WTC11 (cell line): ENCODE data around the gene DNAH14.
"Not testable (repeated sequence)": the region's sequence is repeated elsewhere in the genome, so short reads cannot be mapped to it uniquely, and the experiment has no call there.

Experiments used
- CREB1 ChIP-seq: sonication (generic); formaldehyde crosslinking; IDR thresholded peaks from 2 replicates; pipeline ENCODE4 v1.8.0; 2023; ENCODE audit warnings: mild to moderate bottlenecking, missing genetic modification reagents
- MYBL2 ChIP-seq: sonication (generic); formaldehyde crosslinking; IDR thresholded peaks from 2 replicates; pipeline ENCODE4 v1.8.1; 2023; ENCODE audit warnings: mild to moderate bottlenecking, moderate library complexity, missing genetic modification reagents
- TF ChIP-seq, protein P1 (sequence below): fragments of 200-600 bp; IDR thresholded peaks from 2 replicates; pipeline ENCODE4 v1.8.0; 2022; ENCODE audit warnings: antibody characterized with exemption
- TF ChIP-seq, protein P2 (sequence below): sonication (generic); formaldehyde crosslinking; IDR thresholded peaks from 2 replicates; pipeline ENCODE4 v1.8.0; 2023; ENCODE audit warnings: missing genetic modification reagents, mild to moderate bottlenecking, borderline replicate concordance
- TF ChIP-seq, protein P3 (sequence below): sonication (generic); formaldehyde crosslinking; conservative IDR thresholded peaks from 2 replicates; pipeline ENCODE4 v1.8.1; 2022; ENCODE audit warnings: mild to moderate bottlenecking, missing genetic modification reagents

DNA sequence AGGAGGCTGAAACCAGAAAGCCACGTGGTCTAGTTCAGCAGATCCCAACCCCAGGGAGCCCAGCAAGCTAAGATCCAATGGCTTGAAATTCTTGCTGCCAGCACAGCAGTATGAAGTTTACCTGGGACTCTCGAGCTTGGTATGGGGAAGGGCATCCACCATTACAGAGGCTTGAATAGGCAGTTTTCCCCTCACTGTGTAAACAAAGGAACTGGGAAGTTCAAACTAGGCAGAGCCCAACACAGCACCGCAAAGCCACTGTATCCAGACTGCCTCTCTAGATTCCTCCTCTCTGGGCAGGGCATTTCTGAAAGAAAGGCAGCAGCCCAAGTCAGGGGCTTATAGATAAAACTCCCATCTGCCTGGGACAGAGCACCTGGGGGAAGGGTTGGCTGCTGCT is 280.7 kb downstream of the DNAH14 start:
- TF ChIP-seq, protein P1, sequence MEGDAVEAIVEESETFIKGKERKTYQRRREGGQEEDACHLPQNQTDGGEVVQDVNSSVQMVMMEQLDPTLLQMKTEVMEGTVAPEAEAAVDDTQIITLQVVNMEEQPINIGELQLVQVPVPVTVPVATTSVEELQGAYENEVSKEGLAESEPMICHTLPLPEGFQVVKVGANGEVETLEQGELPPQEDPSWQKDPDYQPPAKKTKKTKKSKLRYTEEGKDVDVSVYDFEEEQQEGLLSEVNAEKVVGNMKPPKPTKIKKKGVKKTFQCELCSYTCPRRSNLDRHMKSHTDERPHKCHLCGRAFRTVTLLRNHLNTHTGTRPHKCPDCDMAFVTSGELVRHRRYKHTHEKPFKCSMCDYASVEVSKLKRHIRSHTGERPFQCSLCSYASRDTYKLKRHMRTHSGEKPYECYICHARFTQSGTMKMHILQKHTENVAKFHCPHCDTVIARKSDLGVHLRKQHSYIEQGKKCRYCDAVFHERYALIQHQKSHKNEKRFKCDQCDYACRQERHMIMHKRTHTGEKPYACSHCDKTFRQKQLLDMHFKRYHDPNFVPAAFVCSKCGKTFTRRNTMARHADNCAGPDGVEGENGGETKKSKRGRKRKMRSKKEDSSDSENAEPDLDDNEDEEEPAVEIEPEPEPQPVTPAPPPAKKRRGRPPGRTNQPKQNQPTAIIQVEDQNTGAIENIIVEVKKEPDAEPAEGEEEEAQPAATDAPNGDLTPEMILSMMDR: not testable (repeated sequence)
- TF ChIP-seq CREB1, MYBL2 (CRISPR knock-in tag): not testable (repeated sequence)
- TF ChIP-seq, protein P2, sequence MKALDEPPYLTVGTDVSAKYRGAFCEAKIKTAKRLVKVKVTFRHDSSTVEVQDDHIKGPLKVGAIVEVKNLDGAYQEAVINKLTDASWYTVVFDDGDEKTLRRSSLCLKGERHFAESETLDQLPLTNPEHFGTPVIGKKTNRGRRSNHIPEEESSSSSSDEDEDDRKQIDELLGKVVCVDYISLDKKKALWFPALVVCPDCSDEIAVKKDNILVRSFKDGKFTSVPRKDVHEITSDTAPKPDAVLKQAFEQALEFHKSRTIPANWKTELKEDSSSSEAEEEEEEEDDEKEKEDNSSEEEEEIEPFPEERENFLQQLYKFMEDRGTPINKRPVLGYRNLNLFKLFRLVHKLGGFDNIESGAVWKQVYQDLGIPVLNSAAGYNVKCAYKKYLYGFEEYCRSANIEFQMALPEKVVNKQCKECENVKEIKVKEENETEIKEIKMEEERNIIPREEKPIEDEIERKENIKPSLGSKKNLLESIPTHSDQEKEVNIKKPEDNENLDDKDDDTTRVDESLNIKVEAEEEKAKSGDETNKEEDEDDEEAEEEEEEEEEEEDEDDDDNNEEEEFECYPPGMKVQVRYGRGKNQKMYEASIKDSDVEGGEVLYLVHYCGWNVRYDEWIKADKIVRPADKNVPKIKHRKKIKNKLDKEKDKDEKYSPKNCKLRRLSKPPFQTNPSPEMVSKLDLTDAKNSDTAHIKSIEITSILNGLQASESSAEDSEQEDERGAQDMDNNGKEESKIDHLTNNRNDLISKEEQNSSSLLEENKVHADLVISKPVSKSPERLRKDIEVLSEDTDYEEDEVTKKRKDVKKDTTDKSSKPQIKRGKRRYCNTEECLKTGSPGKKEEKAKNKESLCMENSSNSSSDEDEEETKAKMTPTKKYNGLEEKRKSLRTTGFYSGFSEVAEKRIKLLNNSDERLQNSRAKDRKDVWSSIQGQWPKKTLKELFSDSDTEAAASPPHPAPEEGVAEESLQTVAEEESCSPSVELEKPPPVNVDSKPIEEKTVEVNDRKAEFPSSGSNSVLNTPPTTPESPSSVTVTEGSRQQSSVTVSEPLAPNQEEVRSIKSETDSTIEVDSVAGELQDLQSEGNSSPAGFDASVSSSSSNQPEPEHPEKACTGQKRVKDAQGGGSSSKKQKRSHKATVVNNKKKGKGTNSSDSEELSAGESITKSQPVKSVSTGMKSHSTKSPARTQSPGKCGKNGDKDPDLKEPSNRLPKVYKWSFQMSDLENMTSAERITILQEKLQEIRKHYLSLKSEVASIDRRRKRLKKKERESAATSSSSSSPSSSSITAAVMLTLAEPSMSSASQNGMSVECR (CRISPR knock-in tag): not testable (repeated sequence)
- TF ChIP-seq, protein P3, sequence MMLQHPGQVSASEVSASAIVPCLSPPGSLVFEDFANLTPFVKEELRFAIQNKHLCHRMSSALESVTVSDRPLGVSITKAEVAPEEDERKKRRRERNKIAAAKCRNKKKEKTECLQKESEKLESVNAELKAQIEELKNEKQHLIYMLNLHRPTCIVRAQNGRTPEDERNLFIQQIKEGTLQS (CRISPR knock-in tag): not testable (repeated sequence)
